C4-2B (cell line): ENCODE data around the gene CEP170.

Experiments
- H3K27ac ChIP-seq: fragments of 450-650 bp; 2 replicates; pipeline ENCODE4 v1.5.1; 2017
- ZFX ChIP-seq: fragments of 450-650 bp; IDR thresholded peaks from 2 replicates; pipeline ENCODE4 v1.6.1; 2017
- TF ChIP-seq, protein P1 (sequence below): fragments of 450-650 bp; conservative IDR thresholded peaks from 2 replicates; pipeline ENCODE4 v1.5.1; 2017; ENCODE audit warnings: mild to moderate bottlenecking

The CEP170 gene

DNA sequence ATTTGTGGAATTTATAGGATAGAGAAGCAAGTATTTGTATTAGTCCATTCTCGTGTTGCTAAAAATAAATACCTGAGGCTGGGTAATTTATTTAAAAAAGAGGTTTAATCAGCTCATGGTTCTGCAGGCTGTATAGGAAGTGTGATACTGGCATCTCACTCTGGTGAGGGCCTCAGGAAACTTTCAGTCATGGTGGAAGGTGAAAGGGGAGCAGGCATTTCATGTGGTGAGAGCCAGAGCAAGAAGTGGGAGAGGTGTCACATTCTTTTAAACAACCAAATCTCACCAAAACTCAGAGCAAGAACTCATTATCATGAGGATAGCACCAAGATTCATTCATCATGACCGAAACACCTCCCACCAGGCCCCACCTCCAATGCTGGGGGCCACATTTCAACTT, 18.9 kb upstream of the CEP170 start:
- H3K27ac ChIP-seq = no peak overlapping the region
- TF ChIP-seq, protein P1, sequence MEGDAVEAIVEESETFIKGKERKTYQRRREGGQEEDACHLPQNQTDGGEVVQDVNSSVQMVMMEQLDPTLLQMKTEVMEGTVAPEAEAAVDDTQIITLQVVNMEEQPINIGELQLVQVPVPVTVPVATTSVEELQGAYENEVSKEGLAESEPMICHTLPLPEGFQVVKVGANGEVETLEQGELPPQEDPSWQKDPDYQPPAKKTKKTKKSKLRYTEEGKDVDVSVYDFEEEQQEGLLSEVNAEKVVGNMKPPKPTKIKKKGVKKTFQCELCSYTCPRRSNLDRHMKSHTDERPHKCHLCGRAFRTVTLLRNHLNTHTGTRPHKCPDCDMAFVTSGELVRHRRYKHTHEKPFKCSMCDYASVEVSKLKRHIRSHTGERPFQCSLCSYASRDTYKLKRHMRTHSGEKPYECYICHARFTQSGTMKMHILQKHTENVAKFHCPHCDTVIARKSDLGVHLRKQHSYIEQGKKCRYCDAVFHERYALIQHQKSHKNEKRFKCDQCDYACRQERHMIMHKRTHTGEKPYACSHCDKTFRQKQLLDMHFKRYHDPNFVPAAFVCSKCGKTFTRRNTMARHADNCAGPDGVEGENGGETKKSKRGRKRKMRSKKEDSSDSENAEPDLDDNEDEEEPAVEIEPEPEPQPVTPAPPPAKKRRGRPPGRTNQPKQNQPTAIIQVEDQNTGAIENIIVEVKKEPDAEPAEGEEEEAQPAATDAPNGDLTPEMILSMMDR = no peak
- TF ChIP-seq ZFX = no peak

DNA sequence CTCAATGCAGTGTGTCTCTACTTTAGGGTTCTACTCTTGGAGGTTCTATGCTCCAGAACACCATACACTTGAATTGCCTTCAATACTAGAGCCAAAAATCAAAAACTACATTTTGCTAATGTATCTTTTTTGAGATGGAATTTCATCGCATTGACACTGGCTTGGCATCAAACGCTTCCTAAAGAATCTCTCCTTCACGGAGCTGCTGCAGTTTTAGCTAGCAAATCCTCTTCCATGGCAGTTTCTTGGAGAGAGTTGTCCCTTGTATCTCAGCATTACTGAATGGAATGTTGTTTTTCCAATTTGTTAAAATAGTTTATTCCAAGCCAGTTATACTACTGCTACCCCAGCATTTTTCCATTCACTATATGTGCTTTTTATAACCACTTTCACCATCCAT, 18.4 kb upstream of the CEP170 start:
- no peak for TF ChIP-seq ZFX
- TF ChIP-seq, protein P1 = no peak
- no peak overlapping the region for H3K27ac ChIP-seq

DNA sequence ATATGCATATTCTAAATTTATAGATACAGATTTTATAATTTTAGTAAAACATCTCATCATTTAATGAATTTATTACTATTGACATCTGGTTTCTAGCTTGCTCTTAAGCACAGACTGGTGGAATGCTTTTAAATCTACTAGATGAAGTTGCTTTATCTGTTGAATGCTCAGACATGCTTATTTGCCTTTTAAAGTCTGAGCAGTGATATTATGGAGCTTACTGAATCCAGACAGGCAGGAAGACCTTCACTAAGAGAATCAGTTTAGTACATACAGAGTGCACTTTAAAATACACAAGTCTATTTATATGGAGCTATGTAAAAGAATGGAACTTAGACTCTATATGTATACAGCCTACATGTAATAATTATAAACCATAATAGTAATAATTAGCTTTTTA, 17.3 kb upstream of the CEP170 start:
- TF ChIP-seq, protein P1 = no peak
- no peak for TF ChIP-seq ZFX
- no peak overlapping the region for H3K27ac ChIP-seq

DNA sequence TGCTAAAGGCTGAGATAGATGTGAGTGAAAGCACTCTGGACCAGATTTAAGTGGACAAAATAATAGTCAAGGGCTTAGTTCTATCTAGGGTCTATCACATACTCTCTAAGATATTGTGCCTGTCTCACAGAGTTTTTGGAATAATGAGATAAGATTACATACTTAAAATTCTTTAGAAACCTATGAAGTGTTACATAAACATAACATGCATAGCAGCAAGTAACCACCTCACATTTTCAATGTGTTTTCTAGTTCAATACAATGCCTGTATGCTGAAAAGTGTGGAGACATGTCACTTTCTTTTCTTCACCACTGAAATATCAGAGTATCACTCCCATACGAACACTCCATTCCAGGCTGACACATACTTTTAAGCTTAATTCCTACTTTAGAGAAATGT, 16.9 kb upstream of the CEP170 start:
- H3K27ac ChIP-seq = no peak overlapping the region
- TF ChIP-seq, protein P1 = no peak
- no peak for TF ChIP-seq ZFX

DNA sequence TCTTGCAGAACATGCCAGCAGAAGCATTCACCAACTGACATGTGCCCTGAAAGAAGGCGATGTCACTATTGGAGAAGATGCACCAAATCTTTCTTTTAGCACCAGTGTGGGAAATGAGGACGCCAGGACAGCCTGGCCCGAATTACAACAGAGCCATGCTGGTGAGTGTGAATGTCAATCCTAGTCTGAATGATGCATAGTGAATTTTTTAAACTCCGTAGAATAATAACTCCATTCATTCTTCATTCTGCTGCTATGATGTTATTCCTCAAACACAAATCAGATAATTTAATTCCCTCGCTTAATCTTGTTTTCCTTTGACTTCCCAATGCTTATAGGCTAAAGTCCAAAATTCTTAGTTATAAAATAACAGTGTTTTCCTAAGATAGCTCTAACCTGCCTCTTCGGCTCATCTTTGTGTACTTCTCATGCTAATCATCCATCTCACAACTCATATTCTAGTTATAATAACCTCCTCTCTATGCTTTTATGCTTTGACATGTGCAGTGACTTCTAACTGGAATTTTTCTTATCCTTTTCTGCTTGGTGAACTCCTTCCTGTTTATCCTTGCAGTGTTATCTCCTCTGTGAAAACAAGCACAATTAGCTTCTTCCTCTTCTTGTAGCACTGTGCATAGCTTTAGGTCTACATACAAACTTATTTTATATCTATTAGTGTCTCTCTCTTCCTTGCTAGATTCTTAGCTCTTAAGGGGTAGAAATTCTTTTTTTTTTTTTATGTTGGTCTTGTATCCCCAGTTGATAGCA, 15.2 kb upstream of the CEP170 start:
- H3K27ac ChIP-seq = no peak overlapping the region
- TF ChIP-seq ZFX = no peak
- TF ChIP-seq, protein P1 = no peak

DNA sequence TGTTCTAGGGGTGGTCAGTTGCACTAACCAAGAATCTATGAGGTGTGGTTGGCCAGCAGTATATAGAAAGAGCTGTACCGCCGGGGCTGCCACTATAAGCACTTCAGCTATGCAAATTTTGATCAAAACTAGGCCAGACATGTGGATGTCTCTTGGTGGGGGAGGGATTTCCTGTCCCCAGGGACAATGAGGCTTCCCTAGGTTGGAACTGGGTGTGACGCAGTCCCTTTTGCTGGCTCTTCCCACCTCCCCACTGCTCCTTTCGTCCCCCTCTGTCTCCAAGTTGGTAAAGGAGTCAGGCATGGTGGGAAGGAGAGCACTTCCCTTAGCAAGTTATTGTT, 14.3 kb upstream of the CEP170 start:
- no peak overlapping the region for H3K27ac ChIP-seq
- TF ChIP-seq, protein P1 = no peak
- no peak for TF ChIP-seq ZFX

DNA sequence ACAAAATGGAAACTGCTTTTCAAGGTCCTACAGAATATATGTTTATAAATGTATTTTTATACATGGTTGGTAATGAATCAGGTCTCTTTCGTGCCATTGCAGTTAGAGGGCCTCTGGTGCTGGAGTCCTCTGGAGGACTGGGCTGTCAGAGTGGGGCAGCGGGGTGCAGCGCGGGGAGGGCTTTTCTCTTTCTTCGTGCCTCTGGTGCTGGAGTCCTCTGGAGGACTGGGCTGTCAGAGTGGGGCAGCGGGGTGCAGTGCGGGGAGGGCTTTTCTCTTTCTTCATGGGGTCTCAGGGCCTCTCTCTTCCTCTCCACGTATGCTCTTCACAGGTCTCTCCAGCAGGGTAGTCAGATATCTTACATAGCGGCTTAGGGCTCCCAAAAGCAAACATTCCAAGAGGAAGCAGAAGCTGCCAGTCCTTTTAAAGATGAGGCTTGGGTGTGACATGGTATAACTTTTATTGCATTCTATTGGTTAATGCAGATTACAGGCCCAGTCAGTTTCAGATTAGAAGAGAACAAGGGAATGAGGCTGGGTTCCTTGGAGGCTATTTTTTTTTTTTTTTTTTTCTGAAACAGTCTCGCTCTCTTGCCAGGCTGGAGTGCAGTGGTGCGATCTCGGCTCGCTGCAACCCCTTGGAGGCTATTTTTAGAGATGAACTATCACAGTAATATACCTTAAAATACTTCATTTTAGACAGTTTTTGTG, 13.8 kb upstream of the CEP170 start:
- no peak overlapping the region for H3K27ac ChIP-seq
- no peak for TF ChIP-seq ZFX
- TF ChIP-seq, protein P1 = no peak; the same call in 1 of the 2 replicates
